Colonic mucosa (tissue), 4 donors: ENCODE data around the gene BRINP2. TPM values are rescaled to one million over a fixed set of nuclear protein-coding genes. Genes with fewer than 3 reads are reported as not detected.
A peak's percentile ranks its signal among the peaks of the same experiment; 100 is the strongest.

Experiments
- DNase-seq: peaks from one replicate; pipeline ENCODE4 v3.0.0-alpha.2; 2020
- H3K27ac ChIP-seq: fragments of 200-600 bp; one replicate; pipeline ENCODE4 v1.8.0; 2021
- H3K27me3 ChIP-seq: fragments of 200-600 bp; one replicate; pipeline ENCODE4 v1.8.0; 2021
- H3K36me3 ChIP-seq: fragments of 200-600 bp; one replicate; pipeline ENCODE4 v1.8.0; 2021
- H3K4me1 ChIP-seq: fragments of 200-600 bp; one replicate; pipeline ENCODE4 v1.8.0; 2021; ENCODE audit warnings: mild to moderate bottlenecking
- H3K4me3 ChIP-seq: fragments of 200-600 bp; one replicate; pipeline ENCODE4 v1.8.0; 2021
- H3K9ac ChIP-seq, 2 donors: one replicate each; pipeline ENCODE4 v1.7.0; 2013; ENCODE audit warnings: control low read depth in 2 of 2, low read depth in 2 of 2, low read length in 2 of 2
- H3K9me3 ChIP-seq: fragments of 200-600 bp; one replicate; pipeline ENCODE4 v1.8.0; 2021
- intact Hi-C: fragments of 100-400 bp; cut with DNase I; formaldehyde crosslinking; loops from one replicate; pipeline ENCODE4 v1.14.1; 2022
- total RNA-seq, 2 donors: library from RNA; stranded (reverse); fragmentation: NEBNext Ultra II Directional in 1 of 2; extraction: Animal tissue kit (Norgen Biotek cat#: 25700) in 1 of 2; gene quantifications; one replicate each; pipeline ENCODE4 v1.2.1, GENCODE V29; 2021
- TF ChIP-seq, protein P1 (sequence below): fragments of 200-600 bp; IDR thresholded peaks from one replicate; pipeline ENCODE4 v1.8.0; 2022; ENCODE audit warnings: antibody characterized with exemption, mild to moderate bottlenecking
- donor health status: healthy.
- donor health status: DM: no; HTN: no; CAD: no.
- donor health status: DM: no; HTN: no; CAD: no.

Gene BRINP2
- total RNA-seq, 2 donors from 2014 or later, result not detected

- no peak overlapping the region for H3K27ac ChIP-seq
- TF ChIP-seq, protein P1, sequence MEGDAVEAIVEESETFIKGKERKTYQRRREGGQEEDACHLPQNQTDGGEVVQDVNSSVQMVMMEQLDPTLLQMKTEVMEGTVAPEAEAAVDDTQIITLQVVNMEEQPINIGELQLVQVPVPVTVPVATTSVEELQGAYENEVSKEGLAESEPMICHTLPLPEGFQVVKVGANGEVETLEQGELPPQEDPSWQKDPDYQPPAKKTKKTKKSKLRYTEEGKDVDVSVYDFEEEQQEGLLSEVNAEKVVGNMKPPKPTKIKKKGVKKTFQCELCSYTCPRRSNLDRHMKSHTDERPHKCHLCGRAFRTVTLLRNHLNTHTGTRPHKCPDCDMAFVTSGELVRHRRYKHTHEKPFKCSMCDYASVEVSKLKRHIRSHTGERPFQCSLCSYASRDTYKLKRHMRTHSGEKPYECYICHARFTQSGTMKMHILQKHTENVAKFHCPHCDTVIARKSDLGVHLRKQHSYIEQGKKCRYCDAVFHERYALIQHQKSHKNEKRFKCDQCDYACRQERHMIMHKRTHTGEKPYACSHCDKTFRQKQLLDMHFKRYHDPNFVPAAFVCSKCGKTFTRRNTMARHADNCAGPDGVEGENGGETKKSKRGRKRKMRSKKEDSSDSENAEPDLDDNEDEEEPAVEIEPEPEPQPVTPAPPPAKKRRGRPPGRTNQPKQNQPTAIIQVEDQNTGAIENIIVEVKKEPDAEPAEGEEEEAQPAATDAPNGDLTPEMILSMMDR, result no peak
- DNase-seq, result no peak
- no peaks in the 10 kb centered on the region for H3K9me3 ChIP-seq
- no peaks in the 10 kb centered on the region for H3K4me1 ChIP-seq
- no peak overlapping the region for H3K9ac ChIP-seq
- intact Hi-C loops, result no loop called here
- no peak overlapping the region for H3K4me3 ChIP-seq
- no peaks in the 10 kb centered on the region for H3K27me3 ChIP-seq
- no peaks in the 10 kb centered on the region for H3K36me3 ChIP-seq
These were observed 73.0 kb downstream of the BRINP2 start for GRCh38 chr1:177243773-177244172.

GRCh38 chr1:177246710-177247580 is 76.2 kb downstream of the BRINP2 start:
- Histone ChIP-seq H3K27ac (no peak overlapping the region), H3K4me1 (no peaks in the 10 kb centered on the region), H3K9me3 (no peaks in the 10 kb centered on the region), H3K27me3 (no peaks in the 10 kb centered on the region), H3K9ac (no peak overlapping the region), H3K36me3 (no peaks in the 10 kb centered on the region), H3K4me3 (no peak overlapping the region)
- no peak for DNase-seq
- TF ChIP-seq, protein P1, result no peak
- intact Hi-C loops, result no loop called here

GRCh38 chr1:177247623-177248176 is 76.9 kb downstream of the BRINP2 start:
- intact Hi-C loops, result no loop called here
- Histone ChIP-seq H3K36me3 (no peaks in the 10 kb centered on the region), H3K27ac (no peak overlapping the region), H3K4me1 (no peaks in the 10 kb centered on the region), H3K9me3 (no peaks in the 10 kb centered on the region), H3K4me3 (no peak overlapping the region), H3K27me3 (no peaks in the 10 kb centered on the region), H3K9ac (no peak overlapping the region)
- DNase-seq, result no peak
- TF ChIP-seq, protein P1, result no peak

GRCh38 chr1:177248258-177248657 is 77.5 kb downstream of the BRINP2 start:
- Histone ChIP-seq H3K4me1 (no peaks in the 10 kb centered on the region), H3K27me3 (no peaks in the 10 kb centered on the region), H3K9me3 (no peaks in the 10 kb centered on the region), H3K4me3 (no peak overlapping the region), H3K9ac (no peak overlapping the region), H3K36me3 (no peaks in the 10 kb centered on the region), H3K27ac (no peak overlapping the region)
- DNase-seq, result no peak
- intact Hi-C loops, result no loop called here
- TF ChIP-seq, protein P1, result no peak

DNA sequence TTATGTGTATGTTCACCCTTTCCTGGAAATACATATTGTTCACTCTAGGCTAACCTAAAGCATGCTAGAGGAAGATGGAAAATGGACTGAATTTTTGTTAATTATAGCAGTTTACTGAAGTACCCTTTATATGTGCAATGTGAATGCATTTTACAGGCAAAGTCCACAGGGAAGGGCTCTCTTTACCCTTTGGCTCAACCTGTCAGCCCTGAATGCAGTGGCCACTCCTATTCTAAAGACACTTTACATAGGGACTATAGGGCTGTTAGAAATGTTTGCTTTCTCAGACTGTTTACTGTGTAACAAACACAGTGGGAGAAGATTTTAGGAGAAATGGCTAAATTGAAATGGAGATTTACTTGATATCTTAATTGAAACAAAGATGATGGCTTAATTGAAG is 78.5 kb downstream of the BRINP2 start:
- Histone ChIP-seq H3K4me1 (no peaks in the 10 kb centered on the region), H3K27me3 (no peaks in the 10 kb centered on the region), H3K9me3 (no peaks in the 10 kb centered on the region), H3K27ac (no peak overlapping the region), H3K36me3 (no peaks in the 10 kb centered on the region), H3K4me3 (no peak overlapping the region), H3K9ac (no peak overlapping the region)
- TF ChIP-seq, protein P1, result no peak
- DNase-seq, result peak; percentile 25
- intact Hi-C loops, result no loop called here
